ACC112 (cell line): ENCODE results near the gene PSMD4.
"Not testable (repeated sequence)": the region's sequence is repeated elsewhere in the genome, so short reads cannot be mapped to it uniquely, and the experiment has no call there.

ENCODE experiments used
- H2AFZ ChIP-seq: fragments of 200-600 bp; sonication (generic); one replicate; pipeline ENCODE4 v1.6.0; 2017; ENCODE audit warnings: antibody characterized with exemption, low read length; ENCODE audit not compliant: unreplicated experiment
- H3K27ac ChIP-seq: fragments of 200-600 bp; sonication (generic); 2 replicates; pipeline ENCODE4 v1.5.1; 2014; ENCODE audit warnings: low read depth, mild to moderate bottlenecking, antibody characterized with exemption, low read length, moderate library complexity
- H3K27me3 ChIP-seq: fragments of 200-600 bp; sonication (generic); 2 replicates; pipeline ENCODE4 v1.6.1; 2014; ENCODE audit warnings: mild to moderate bottlenecking, antibody characterized with exemption, low read length, moderate library complexity, mixed read lengths; ENCODE audit not compliant: insufficient read depth
- H3K36me3 ChIP-seq: fragments of 200-600 bp; sonication (generic); 2 replicates; pipeline ENCODE4 v1.6.1; 2016; ENCODE audit warnings: mild to moderate bottlenecking, antibody characterized with exemption, low read length, moderate library complexity, mixed read lengths; ENCODE audit not compliant: insufficient read depth
- H3K4me1 ChIP-seq: fragments of 200-600 bp; sonication (generic); one replicate; pipeline ENCODE4 v1.6.1; 2016; ENCODE audit warnings: low read length, mixed read lengths; ENCODE audit not compliant: insufficient read depth, unreplicated experiment, control insufficient read depth
- H3K4me3 ChIP-seq: fragments of 200-600 bp; sonication (generic); 2 replicates; pipeline ENCODE4 v1.5.1; 2014; ENCODE audit warnings: mild to moderate bottlenecking, low read depth, low read length
- H3K79me2 ChIP-seq: fragments of 200-600 bp; sonication (generic); one replicate; pipeline ENCODE4 v1.6.0; 2016; ENCODE audit warnings: low read length; ENCODE audit not compliant: control insufficient read depth, unreplicated experiment, insufficient read depth

The PSMD4 gene

GRCh38 chr1:151254217-151255213, at the start of gene PSMD4:
PSMD4 (plus strand) TSS chr1:151254734; CDS start chr1:151254783, 49 bp downstream.
- H3K4me3 ChIP-seq: peak within 1 kb of the TSS; percentile 93
- H3K27me3 ChIP-seq: no peaks in the 10 kb centered on the region
- no peaks in the 10 kb centered on the region for H3K36me3 ChIP-seq
- H3K27ac ChIP-seq: peak within 1 kb of the TSS; percentile 86
- no peaks in the 10 kb centered on the region for H3K4me1 ChIP-seq
- peaks cover 42% of the 10 kb centered on the region for H3K79me2 ChIP-seq
- H2AFZ ChIP-seq: peak within 1 kb of the TSS; percentile 55

- Histone ChIP-seq H3K4me1 (peaks cover 25% of the 10 kb centered on the region), H3K36me3 (peaks cover 19% of the 10 kb centered on the region), H3K79me2 (peaks cover 95% of the 10 kb centered on the region)
- H3K27ac ChIP-seq, H3K4me3 ChIP-seq, H2AFZ ChIP-seq, H3K27me3 ChIP-seq: not testable (repeated sequence)
Measured at GRCh38 chr1:151205381-151205965, 49.1 kb upstream of the PSMD4 start.

DNA sequence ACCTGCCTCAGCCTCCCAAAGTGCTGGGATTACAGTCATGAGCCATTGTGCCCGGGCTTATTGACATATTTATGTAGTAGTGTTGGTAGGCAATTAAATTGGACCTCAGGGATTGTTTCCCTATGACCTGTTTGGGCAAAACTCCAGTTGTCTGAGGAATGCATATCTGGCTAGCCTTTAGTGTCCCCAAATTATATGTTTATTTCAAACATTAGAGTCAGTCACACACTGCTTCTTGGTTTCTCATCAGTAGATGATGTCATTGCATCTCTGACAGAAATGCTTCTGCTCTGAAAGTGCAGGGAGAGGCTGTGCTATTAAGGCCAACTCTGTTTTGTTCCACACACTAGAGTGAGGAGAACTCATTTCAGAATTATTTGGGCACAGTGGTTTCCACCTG, 43.7 kb upstream of the PSMD4 start:
- H3K79me2 ChIP-seq: peaks cover 91% of the 10 kb centered on the region
- no peak overlapping the region for H3K27ac ChIP-seq
- H3K4me1 ChIP-seq: peaks cover 10% of the 10 kb centered on the region
- H3K4me3 ChIP-seq: no peak overlapping the region
- H2AFZ ChIP-seq: no peak overlapping the region
- peaks cover 4% of the 10 kb centered on the region; the same call in 1 of the 2 replicates for H3K36me3 ChIP-seq
- no peaks in the 10 kb centered on the region for H3K27me3 ChIP-seq

DNA sequence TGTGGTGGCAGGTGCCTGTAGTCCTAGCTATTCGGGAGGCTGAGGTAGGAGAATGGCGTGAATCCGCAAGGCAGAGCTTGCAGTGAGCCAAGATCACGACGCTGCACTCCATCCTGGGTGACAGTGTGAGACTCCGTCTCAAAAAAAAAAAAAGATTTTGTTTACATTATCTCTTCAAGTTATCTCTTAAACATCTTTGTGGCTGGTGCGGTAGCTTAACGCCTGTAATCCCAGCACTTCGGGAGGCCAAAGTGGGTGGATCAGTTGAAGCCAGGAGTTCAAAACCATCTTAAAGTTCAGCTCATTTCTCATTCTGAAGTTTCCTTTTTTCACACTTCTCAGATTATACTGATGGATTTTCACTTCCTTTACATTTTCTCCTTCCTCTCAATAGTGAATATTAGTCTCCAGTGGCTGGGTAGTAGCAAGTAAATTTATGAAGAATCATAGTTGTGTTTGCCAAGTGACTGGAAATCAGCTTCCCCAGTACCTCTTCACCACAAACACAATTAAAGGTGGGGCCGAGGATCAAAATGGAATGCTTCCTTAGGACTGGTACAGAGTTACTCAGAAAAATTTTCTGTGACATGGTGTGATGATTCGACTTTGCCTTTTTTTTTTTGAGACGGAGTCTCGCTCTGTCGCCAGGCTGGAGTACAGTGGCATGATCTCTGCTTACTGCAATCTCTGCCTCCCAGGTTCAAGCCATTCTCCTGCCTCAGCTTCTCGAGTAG, 42.4 kb upstream of the PSMD4 start:
- Histone ChIP-seq H3K4me1 (peaks cover 6% of the 10 kb centered on the region), H3K27me3 (no peaks in the 10 kb centered on the region), H3K36me3 (peaks cover 7% of the 10 kb centered on the region), H3K79me2 (peaks cover 91% of the 10 kb centered on the region), H3K4me3 (no peak overlapping the region), H3K27ac (no peak overlapping the region), H2AFZ (no peak overlapping the region)

GRCh38 chr1:151213560-151213959, 41.0 kb upstream of the PSMD4 start:
- peaks cover 6% of the 10 kb centered on the region for H3K4me1 ChIP-seq
- peaks cover 7% of the 10 kb centered on the region for H3K36me3 ChIP-seq
- H3K27me3 ChIP-seq: no peaks in the 10 kb centered on the region
- peaks cover 91% of the 10 kb centered on the region for H3K79me2 ChIP-seq
- no peak overlapping the region for H3K27ac ChIP-seq
- no peak overlapping the region for H2AFZ ChIP-seq
- H3K4me3 ChIP-seq: no peak overlapping the region

GRCh38 chr1:151221616-151222015, 32.9 kb upstream of the PSMD4 start:
- Histone ChIP-seq H3K4me3 (no peak overlapping the region), H3K4me1 (peaks cover 21% of the 10 kb centered on the region), H3K27ac (no peak overlapping the region), H3K36me3 (peaks cover 11% of the 10 kb centered on the region), H2AFZ (no peak overlapping the region), H3K79me2 (peaks cover 79% of the 10 kb centered on the region), H3K27me3 (no peaks in the 10 kb centered on the region)

DNA sequence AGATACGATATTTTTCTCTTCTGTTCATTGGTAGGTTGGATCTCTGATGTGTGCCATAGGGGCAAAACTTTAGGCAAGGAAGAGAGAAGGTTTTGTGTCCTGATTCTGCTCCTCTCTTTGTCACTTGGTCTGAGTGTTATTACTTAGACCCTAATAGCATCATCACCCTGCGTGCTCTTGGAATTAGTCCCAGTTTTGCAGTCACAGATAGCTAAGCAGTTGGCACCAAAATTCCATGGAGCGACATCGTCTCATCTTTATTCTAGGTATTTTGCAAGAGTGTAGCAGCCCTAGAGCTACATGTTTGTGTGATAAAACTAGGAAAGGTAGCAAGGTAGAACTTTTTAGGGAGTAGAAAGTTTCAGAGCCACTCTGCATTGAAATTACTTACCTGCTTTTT, 32.4 kb upstream of the PSMD4 start:
- Histone ChIP-seq H3K36me3 (peaks cover 14% of the 10 kb centered on the region), H3K4me3 (no peak overlapping the region), H3K79me2 (peaks cover 77% of the 10 kb centered on the region), H3K27me3 (no peaks in the 10 kb centered on the region), H3K27ac (no peak overlapping the region), H2AFZ (no peak overlapping the region), H3K4me1 (peaks cover 21% of the 10 kb centered on the region)

- H3K36me3 ChIP-seq: peaks cover 65% of the 10 kb centered on the region
Measured at GRCh38 chr1:151235235-151235634, 19.3 kb upstream of the PSMD4 start.

DNA sequence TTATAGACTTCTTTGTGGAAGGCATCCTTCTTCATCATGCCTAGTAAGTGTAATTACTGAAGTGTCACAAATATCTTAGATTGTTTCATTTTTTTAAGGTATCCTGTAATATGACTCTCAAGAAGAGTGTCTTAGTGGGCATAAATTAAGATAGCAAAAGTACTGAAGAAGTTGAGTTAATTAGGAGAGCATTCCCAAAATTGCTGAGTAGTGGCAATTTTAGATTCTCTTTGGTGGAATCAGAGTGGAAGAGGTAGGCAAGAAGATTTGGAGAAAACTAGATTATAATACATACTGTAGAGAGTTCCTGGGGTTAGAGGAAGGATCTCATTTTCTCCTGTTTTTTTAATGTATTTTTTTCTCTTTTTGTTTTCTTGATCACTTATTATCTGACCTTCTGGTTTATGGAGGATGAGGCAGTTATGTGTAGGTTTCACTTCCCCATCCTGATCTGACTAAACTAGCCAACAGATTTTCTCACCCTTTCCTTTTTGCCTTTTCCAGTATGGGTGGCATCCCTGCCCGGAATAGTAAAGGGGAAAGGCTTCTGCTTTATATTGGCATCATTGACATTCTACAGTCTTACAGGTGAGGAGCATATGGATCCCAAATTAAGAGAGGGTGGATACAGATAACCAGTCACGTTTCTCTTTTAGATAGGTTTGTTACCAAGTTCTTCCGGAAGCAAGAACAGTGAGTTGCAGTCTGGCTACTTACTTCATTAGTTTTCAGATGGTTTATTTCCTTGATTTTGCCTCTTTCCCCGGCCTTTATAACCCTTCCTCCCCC, 16.7 kb upstream of the PSMD4 start:
- H3K27ac ChIP-seq: peak overlapping the region; percentile 68
- H3K27me3 ChIP-seq: no peaks in the 10 kb centered on the region
- H3K4me1 ChIP-seq: peaks cover 21% of the 10 kb centered on the region
- peaks cover 59% of the 10 kb centered on the region for H3K36me3 ChIP-seq
- peaks cover 17% of the 10 kb centered on the region for H3K79me2 ChIP-seq
- H3K4me3 ChIP-seq: no peak overlapping the region
- no peak overlapping the region for H2AFZ ChIP-seq

More at GRCh38 chr1:151235235-151235634, 19.3 kb upstream of the PSMD4 start:
- Histone ChIP-seq H3K4me1 (peaks cover 21% of the 10 kb centered on the region), H3K27me3 (no peaks in the 10 kb centered on the region), H3K79me2 (peaks cover 19% of the 10 kb centered on the region), H3K27ac (no peak overlapping the region), H3K4me3 (no peak overlapping the region), H2AFZ (no peak overlapping the region)

GRCh38 chr1:151238467-151238739, 16.1 kb upstream of the PSMD4 start:
- Histone ChIP-seq H2AFZ (no peak overlapping the region), H3K27me3 (no peaks in the 10 kb centered on the region), H3K4me1 (peaks cover 21% of the 10 kb centered on the region), H3K36me3 (peaks cover 64% of the 10 kb centered on the region), H3K27ac (peak overlapping the region; percentile 68), H3K4me3 (no peak overlapping the region), H3K79me2 (peaks cover 17% of the 10 kb centered on the region)
